ENCODE results near the gene HAT1. TPM values are rescaled to one million over a fixed set of nuclear protein-coding genes. Genes with fewer than 3 reads are reported as not detected.
A peak's percentile ranks its signal among the peaks of the same experiment; 100 is the strongest.

The HAT1 gene
- polyA plus RNA-seq, 2 of the 4 experiments (the other 2 are of a cell fraction) = 94.3 to 139 TPM

DNA sequence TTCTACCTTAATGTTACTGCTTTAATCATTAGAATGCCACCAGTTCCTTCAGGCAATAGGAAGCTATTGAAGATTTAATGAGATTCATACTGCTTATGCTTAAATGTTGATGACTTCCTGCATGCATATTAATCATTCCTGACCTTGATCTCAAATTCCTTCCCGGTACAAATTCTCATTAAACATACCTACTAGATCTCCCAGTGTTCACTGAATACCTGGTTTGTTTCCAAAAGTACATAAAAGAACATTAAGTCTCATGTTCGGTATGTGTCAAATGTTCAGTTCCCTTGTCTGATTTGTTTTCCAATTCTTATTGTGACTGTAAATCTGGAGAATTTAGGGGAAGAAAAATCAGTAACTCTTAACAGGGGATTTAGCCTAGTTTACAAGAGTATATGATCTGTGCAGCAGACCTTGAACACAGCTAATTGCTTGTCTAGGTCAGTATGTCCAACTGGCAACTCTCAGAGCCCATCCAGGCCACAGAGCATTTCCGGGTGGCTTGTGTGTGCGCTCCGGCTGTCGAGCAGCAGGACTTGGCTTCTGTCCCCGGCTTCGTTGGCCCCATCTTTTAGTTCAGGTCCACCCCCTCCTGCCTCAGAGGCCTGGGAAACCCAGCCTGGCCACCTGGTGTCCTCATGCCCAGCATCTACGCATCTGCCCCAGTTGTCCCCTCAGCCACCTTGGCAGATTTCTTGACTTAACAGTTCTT lies 90.6 kb downstream of the HAT1 start (continued):
- TF ChIP-seq PHF8 (IDR thresholded peaks at IDR 0.05; ENCODE audit: borderline replicate concordance, low read depth) (no peak), GATA3 (IDR thresholded peaks at IDR 0.05; ENCODE audit: borderline replicate concordance) (no peak), FOXS1 (CRISPR knock-in tag; IDR thresholded peaks at IDR 0.05) (no peak)
- TF ChIP-seq, protein P1, sequence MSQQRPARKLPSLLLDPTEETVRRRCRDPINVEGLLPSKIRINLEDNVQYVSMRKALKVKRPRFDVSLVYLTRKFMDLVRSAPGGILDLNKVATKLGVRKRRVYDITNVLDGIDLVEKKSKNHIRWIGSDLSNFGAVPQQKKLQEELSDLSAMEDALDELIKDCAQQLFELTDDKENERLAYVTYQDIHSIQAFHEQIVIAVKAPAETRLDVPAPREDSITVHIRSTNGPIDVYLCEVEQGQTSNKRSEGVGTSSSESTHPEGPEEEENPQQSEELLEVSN (IDR thresholded peaks at IDR 0.05; ENCODE audit: borderline replicate concordance, low read depth) = no peak

DNA sequence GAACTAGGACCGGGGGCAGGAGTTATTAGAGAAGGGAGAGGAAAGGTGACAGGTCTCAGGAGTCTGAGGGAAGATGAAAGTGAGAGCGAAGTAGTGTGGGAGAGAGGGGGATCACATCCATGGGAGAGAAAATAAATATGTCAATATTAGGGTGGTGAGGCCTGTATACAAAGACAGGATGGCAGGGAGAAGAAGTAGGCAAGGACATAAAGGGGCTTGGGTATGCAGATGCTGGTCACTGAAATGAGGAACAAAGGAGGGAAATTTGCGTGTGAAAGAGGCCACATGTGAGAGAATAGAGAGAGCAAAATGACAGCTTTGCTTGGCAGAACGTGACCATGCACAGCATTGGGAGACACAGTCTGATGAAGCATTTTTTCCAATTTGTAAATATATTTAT lies 91.1 kb downstream of the HAT1 start:
- ATAC-seq (no peak), FAIRE-seq (no peak), DNase-seq (ENCODE audit: low read depth in 1 of 2, low spot score in 1 of 2) (no peak)
- 87% methylated on average over 4 of the region's 4 CpGs for WGBS (ENCODE audit: missing lambda C conversion rate)
- Histone ChIP-seq H3K4me3 (no peak overlapping the region), H3K9me3 (no peaks in the 10 kb centered on the region), H3K4me2 (no peak overlapping the region), H3K4me1 (peaks cover 9% of the 10 kb centered on the region; the same call in 2 of the 3 replicates), H3K27ac (no peak overlapping the region)
- ChIA-PET POLR2A (no interaction called here), CTCF (interaction anchor here (0.6 to 0.8 kb wide), 2 partner anchors 21 to 288 kb away, joined by 3 read pairs; no protein-coding TSS in a partner anchor)
- TF ChIP-seq ZSCAN20 (CRISPR knock-in tag; IDR thresholded peaks at IDR 0.05) (no peak), MYC (IDR thresholded peaks at IDR 0.05; ENCODE audit: borderline replicate concordance, low read length) (no peak), SREBF2 (IDR thresholded peaks at IDR 0.05) (no peak), RNF2 (IDR thresholded peaks at IDR 0.05; ENCODE audit: borderline replicate concordance, low read depth) (no peak), POLR2AphosphoS2 (conservative IDR thresholded peaks at IDR 0.05; ENCODE audit: low read length) (no peak), KDM1A (IDR thresholded peaks at IDR 0.05; ENCODE audit: low read depth) (no peak), NFE2L2 (conservative IDR thresholded peaks at IDR 0.05; ENCODE audit: low read length) (no peak), ZC3H11A (IDR thresholded peaks at IDR 0.05) (no peak), CBX8 (IDR thresholded peaks at IDR 0.05) (no peak), ZNF302 (CRISPR knock-in tag; IDR thresholded peaks at IDR 0.05) (no peak), FOXS1 (CRISPR knock-in tag; IDR thresholded peaks at IDR 0.05) (no peak)
- TF ChIP-seq, protein P1 (IDR thresholded peaks at IDR 0.05; ENCODE audit: borderline replicate concordance, low read depth) = no peak
- TF ChIP-seq, protein P2, sequence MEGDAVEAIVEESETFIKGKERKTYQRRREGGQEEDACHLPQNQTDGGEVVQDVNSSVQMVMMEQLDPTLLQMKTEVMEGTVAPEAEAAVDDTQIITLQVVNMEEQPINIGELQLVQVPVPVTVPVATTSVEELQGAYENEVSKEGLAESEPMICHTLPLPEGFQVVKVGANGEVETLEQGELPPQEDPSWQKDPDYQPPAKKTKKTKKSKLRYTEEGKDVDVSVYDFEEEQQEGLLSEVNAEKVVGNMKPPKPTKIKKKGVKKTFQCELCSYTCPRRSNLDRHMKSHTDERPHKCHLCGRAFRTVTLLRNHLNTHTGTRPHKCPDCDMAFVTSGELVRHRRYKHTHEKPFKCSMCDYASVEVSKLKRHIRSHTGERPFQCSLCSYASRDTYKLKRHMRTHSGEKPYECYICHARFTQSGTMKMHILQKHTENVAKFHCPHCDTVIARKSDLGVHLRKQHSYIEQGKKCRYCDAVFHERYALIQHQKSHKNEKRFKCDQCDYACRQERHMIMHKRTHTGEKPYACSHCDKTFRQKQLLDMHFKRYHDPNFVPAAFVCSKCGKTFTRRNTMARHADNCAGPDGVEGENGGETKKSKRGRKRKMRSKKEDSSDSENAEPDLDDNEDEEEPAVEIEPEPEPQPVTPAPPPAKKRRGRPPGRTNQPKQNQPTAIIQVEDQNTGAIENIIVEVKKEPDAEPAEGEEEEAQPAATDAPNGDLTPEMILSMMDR (IDR thresholded peaks at IDR 0.05) = no peak
- TF ChIP-seq, protein P3, sequence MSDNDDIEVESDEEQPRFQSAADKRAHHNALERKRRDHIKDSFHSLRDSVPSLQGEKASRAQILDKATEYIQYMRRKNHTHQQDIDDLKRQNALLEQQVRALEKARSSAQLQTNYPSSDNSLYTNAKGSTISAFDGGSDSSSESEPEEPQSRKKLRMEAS (IDR thresholded peaks at IDR 0.05) = no peak
- TF ChIP-seq, protein P4, sequence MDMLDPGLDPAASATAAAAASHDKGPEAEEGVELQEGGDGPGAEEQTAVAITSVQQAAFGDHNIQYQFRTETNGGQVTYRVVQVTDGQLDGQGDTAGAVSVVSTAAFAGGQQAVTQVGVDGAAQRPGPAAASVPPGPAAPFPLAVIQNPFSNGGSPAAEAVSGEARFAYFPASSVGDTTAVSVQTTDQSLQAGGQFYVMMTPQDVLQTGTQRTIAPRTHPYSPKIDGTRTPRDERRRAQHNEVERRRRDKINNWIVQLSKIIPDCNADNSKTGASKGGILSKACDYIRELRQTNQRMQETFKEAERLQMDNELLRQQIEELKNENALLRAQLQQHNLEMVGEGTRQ (IDR thresholded peaks at IDR 0.05) = no peak

DNA sequence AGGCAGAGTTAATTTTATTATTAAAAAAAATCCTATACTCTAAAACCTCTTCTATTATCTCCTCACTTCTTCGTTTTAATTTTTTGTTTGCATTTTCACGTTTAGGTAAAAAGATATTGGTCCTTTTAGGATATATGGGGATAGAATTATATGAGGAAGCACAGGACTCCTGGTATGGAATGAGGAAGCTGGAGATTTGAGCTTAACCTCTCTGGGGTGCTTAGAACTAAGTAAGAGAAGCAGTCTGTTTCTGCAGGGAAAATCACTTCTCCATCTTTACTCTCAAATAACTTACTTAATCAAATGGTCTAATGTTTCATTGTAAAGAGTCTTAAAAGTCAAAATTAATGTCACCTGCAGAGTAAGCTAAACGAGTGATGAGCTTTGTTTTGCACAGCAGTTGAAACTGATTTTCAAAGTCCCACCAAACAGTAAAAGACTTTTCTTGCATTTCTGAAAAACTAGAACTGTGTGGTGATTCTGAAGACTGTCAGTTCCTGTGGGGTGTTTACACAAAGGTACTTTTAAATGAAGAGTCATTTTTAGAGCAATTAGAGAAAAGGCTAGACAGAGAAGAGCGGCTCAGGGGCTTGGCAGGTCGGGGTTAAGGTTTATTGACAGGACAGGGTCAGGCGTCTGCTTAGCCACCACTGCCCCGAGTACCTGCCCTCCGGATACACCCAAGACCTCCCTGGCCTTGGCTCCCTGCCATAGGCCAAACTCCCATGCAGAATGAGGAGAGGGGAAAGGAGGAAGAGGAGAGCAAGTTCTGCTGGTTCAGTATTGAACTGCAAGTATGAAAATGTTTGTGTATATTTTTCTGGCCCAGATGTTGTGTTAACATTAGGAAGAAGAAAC lies 99.0 kb downstream of the HAT1 start:
- FAIRE-seq (no peak), ATAC-seq (peak; percentile 62 to 79), DNase-seq (ENCODE audit: low read depth in 1 of 2, low spot score in 1 of 2) (peak in 1 of 2 experiments; percentile 30)
- Histone ChIP-seq H3K9me3 (no peaks in the 10 kb centered on the region), H3K4me3 (no peak overlapping the region), H3K27ac (peak overlapping the region; percentile 3 to 72; a peak in 3 of 6 replicates), H3K4me1 (peaks cover 20% of the 10 kb centered on the region), H3K4me2 (peak overlapping the region; percentile 74)
- WGBS (ENCODE audit: missing lambda C conversion rate) = 12% methylated on average over 8 of the region's 8 CpGs
- TF ChIP-seq, protein P5, sequence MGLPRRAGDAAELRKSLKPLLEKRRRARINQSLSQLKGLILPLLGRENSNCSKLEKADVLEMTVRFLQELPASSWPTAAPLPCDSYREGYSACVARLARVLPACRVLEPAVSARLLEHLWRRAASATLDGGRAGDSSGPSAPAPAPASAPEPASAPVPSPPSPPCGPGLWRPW (IDR thresholded peaks at IDR 0.05) = no peak
- no peak for TF ChIP-seq ZNF302 (CRISPR knock-in tag; IDR thresholded peaks at IDR 0.05)
- TF ChIP-seq ESRRA (IDR thresholded peaks at IDR 0.05; ENCODE audit: borderline replicate concordance, low read length) = no peak
- TF ChIP-seq HOXA7 (CRISPR knock-in tag; IDR thresholded peaks at IDR 0.05) = no peak
- TF ChIP-seq EHMT2 (IDR thresholded peaks at IDR 0.05; ENCODE audit: low read depth) = no peak
- no peak for TF ChIP-seq CHD4 (IDR thresholded peaks at IDR 0.05; ENCODE audit: borderline replicate concordance)
- ChIA-PET POLR2A (interaction anchor here (0.9 to 1.9 kb wide), 3 partner anchors 9 to 82 kb away, joined by 3 to 6 read pairs (median 4); partner anchors contain the start of genes DLX2 and METAP1D), CTCF (interaction anchor here (0.9 to 1.4 kb wide), 4 partner anchors 9 to 86 kb away, joined by 3 to 5 read pairs (median 4); no protein-coding TSS in a partner anchor)

All from A549 (cell line).